ENCODE data around the gene DCTD.
A peak's percentile ranks its signal among the peaks of the same experiment; 100 is the strongest.
"Not testable (repeated sequence)": the region's sequence is repeated elsewhere in the genome, so short reads cannot be mapped to it uniquely, and the experiment has no call there.

The DCTD gene

DNA sequence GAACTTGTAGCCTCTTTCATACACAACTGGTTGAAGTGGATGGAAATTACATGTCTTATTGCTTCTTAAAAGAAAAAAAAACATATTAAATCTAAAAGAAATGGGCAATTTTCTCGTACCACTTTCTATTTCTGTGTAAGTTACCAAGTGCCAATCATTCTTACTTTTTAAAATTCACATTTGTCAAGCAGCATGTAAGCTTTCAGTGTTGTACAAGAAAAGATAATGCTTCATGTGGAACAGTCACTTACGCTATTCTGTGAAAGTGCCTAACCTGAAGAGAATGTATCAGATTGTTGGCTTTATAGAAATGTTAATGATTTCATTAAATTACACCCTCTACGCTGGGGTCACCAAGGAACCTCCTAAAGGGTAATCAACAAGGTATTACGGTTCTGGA is 4.4 kb upstream of the DCTD start:
- DNase-seq (ENCODE audit: low read depth in 2 of 2), result no peak

DNA sequence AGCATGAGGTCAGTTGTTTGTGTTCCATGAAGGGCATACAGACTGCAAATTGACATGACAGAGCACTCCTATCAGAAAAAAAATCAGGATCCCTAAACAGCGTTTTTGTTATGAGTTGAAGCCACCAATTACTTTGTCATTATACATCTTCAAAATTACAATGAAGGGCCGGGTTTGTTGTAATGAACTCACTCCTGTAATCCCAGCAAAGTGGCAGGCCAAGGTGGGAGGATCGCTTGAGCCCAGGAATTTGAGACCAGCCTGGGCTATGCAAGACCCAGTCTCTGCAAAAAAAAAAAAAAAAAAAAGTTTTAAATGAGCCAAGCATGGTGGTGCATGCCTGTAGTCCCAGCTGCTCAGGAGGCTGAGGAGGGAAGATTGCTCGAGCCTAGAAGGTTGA is 3.5 kb upstream of the DCTD start:
- no peak for DNase-seq (ENCODE audit: low read depth in 2 of 2)

DNA sequence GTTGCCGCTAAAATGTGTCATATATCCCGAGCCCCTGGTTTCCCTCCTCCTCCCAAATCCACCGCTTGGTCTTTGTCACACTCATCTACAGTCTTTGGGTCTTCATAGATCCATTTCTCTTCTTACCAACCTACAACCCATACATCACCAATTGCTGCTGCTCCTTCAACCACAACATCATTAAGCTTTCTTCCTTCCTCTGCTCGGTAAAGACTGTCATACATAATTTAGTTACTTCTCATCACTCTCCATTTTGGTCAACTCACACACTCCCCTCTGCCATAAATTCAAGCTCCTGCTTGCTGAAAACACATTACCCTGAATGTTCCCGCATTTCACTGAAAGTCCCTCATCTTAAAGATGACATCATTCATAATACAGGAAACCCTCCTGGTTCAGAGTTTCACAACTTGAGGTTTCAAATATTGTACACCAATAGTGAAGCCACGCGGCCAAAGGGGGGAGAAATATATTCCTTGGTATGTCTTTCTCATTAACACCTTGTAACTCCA is 1.7 kb upstream of the DCTD start:
- DNase-seq (ENCODE audit: low read depth in 2 of 2), result peak in 1 of 2 experiments; percentile 15

DNA sequence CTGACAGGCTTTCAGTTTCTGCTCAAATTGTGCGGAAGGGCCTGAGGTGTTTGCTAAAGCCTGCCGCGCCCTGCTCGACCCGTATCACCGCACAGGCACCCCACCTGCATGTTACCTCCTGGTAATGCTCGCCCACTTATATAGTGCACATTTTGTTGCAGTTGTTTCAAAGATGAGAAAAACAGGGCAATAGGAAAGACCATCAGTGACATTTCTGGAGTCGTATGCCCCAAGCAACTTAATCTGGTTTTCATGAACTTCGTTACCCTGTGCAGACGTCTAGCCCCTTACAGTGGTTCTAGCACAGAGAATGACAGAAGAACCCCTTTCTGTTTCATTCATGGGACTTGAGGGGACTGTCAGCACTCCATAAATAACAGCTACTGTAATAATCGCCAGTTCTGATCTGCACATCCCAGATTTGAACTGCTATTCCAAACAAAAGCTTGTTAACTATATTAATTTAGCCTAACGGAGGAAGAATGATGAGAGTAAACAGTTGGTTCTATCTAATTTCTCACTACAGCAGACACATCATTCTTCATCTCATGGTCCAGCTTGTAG is 940 bp upstream of the DCTD start:
- DNase-seq (ENCODE audit: low read depth in 2 of 2), result no peak

DNA sequence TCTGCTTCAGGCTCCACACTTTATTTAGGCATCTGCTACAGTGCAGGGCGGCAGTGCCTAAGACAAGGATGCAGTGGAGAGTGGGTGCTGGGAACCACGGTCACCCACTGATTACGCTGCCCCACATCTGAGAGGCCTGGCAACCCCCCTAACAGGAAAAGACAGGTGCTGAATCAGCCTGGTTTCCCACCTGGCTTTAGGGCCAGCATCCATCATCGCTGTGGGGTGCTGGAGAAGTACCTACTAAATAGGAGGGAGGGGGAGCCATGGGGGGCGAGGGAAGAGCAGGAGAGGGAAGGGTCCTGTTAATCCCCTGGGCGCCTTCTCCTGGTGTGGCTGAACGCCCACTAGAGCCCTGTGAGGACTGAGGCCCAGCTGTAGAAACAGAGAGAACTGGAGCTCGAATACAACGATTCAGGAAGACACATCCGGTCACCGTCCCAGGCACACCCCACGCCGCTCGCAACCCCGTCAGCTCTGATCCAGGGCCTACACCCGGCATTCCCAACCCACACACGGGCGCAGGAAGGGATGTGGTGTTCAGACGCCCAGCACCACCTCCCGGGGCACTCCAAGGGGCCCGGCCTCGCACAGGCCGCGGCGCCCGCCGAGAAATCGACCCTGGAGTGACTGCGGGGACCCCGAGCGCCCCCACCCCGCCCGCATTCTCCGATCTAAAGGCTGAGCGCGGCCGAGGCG is 554 bp downstream of the DCTD start:
- DNase-seq (ENCODE audit: low read depth in 2 of 2), result peak in 1 of 2 experiments; percentile 18

DNA sequence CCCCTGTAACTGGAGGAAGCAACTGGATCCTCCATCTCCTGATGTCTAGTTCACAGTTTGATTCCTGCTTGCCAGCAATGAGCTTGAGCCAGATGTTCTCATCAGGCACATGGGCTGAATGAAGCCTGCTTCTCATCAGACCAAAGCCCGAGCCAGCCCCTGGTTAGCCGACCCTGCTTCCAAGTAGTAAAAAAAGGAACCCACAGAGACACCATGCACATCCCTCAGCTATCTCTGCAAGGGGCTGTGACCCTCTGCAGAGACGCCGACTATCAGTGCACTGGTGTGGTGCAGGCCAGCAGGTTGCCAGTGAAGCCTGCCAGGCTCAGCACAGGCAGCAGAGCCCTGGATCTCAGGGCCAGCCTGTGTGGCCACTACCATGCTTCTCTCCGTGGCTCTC is 2.8 kb downstream of the DCTD start:
- no peak for DNase-seq (ENCODE audit: low read depth in 2 of 2)

DNA sequence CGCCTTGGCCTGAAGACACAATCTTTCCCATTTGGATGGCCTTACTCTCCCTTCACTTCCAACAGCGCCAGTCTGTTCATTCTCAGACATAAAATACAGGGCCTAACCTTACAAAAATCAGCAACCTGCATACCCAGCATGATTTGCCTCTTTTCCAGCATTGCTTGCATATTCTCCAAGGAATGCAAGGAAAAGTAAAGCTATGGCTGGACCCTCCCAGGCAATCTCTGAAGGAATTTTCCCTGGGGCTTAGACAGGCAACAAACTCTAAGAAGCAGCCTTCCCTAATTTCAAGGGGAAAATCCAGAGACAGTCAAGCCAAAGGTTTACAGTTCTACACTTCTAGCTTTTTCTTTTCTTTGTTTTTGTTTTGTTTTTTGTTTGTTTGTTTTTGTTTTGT is 3.6 kb downstream of the DCTD start:
- no peak for DNase-seq (ENCODE audit: low read depth in 2 of 2)

DNA sequence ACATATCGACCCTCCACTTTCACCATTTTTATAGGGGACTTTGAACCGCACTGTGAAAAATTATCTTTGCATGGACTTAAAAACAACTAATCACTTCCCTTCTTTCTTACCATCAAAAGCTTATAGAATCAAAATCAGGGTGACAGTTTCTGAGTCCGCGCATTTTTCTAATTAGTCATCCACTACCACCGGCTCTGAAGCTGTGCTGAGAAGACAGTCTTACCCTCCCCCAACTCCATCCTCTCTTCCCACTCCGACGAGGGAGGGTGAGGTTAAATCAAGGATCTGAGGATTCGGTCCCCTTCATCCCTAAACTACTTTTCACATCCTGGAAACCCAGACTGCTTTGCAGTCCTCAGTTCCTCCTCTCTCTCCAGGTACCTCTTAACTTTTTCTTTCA is 4.2 kb downstream of the DCTD start:
- no peak for DNase-seq (ENCODE audit: low read depth in 2 of 2)

DNA sequence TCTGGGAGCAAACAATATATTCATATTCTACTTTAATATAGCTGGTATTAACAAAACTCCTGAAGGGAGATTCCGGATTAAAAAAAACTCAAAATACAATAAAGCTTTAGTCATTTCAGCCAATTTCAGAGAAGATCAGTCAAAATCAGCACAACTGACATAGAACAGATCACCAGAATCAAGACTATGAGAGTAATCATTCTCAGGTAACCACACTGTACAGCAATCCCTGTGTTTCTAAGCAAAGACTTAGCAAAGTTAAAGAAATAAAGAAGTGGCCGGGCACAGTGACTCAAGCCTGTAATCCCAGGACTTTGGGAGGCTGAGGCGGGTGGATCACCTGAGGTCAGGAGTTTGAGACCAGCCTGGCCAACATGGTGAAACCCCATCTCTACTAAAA is 9.1 kb downstream of the DCTD start:
- DNase-seq (ENCODE audit: low read depth in 2 of 2), result no peak

DNA sequence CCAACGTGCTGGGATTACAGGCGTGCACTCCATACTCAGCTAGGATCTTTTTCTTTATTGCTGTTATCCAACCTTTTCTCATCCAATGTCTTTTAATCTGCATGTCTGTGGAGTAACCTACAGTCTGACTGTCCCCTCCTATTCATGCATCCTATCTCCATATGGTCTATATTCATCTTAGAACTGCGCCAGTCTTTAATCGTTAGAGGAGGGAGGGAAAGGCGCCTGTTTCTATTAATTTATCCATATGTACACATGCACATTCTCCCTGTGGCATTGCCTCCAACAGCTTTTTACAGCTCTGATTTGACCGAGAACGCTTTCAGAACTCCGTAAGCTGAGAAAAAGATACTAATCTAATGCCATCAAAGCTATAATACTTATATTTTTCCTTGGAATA is 9.8 kb downstream of the DCTD start:
- DNase-seq (ENCODE audit: low read depth in 2 of 2), result no peak

DNA sequence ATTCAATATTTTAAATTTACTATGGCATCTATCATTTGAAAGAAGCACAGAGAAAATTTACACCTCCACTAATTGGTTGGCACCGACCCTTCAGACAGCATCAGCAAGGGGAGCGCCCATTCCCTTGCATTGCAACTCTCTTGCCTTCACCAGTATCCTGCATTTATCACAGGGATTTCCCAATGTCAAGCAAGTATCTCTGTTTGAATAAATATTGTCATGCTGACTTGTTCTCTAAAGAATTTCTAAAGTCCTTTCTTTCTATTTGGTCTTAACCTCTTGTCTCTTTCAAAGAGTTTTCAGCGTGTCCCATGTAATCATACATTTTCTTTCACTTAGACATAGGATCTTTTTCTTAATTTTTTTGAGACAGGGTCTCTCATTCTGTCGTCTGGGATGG is 10.4 kb downstream of the DCTD start:
- DNase-seq (ENCODE audit: low read depth in 2 of 2), result no peak

DNA sequence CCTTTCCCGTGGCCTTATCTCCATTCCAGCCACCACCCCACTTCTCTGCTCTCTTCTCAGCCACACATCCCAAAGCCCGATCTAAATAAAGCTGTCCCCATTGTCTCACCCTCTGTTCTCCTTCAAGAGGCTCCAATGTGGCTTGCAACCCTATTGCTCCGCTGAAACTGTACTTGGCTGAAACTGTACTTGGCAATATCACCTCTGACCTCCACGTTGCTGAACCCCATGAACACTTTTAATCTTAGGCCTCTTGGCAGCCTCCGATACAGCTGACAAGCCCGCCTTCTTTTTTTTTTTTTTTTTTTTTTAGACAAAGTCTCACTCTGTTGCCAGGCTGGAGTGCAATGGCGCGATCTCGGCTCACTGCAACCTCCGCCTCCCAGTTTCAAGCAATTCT is 12.1 kb downstream of the DCTD start:
- DNase-seq (ENCODE audit: low read depth in 2 of 2), result no peak

DNA sequence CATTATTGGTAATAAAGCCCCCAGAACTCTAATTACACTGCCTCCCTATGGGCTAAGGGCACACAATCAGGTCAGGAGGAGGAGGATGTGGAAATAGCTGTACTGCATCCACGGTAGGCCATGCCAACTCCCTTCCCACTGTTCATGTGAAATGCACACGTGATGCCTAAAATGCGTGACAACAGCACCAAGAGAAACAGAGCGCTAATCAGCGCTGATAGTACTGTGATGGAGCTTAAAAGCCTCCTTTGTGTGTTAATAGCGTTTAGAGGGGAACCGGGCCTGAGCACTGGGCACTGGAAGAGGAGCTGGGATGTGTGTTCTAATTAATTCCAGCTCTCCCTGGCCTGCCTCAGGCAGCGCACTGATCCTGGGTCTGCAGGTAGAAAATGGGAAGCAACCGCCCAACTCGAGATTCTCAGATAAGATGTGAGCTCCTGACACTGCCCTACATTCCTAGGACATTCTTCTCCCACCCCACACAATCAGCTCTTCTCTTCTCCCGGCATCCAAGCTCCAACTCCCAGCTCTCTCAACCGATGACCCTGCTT is 12.9 kb downstream of the DCTD start:
- DNase-seq (ENCODE audit: low read depth in 2 of 2), result no peak

DNA sequence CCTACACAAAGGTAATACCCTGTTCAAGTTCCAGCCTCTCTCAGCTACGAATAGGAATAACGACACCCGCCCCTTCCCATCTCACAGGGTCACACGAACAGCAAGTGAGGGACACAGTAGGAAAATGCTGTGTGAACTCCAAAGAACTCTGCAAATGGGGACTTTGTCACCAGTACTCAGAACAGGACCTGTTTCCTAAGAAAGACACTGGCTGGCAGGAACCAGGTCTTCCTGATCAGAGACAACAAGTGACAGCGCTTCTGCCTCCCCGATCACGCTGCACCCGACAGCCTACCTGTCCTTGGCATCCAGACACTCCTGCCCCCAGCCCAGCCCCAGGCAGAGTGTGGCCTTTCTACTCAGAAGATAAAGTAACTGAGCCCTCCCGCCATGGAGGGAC is 14.2 kb downstream of the DCTD start:
- DNase-seq (ENCODE audit: low read depth in 2 of 2), result no peak

DNA sequence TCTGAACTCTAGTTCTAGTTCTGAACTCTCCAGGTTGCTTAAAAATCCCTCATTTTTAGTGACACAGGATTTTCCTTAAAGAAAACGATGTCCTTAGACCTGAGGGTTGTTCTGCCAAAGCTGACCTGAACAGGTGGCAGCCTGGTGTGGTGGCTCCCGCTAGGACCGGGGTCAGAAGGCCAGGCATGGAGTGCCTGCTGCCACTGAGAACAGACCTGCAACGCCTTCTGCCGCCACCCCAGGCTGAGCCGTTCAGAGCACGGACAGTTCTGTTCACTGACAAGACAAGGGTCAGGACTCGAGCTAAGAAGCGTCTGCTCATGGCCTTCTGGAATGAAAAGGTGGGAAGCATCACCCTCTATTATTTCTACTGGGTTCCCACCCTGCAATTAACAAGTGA is 15.8 kb downstream of the DCTD start:
- no peak for DNase-seq (ENCODE audit: low read depth in 2 of 2)

DNA sequence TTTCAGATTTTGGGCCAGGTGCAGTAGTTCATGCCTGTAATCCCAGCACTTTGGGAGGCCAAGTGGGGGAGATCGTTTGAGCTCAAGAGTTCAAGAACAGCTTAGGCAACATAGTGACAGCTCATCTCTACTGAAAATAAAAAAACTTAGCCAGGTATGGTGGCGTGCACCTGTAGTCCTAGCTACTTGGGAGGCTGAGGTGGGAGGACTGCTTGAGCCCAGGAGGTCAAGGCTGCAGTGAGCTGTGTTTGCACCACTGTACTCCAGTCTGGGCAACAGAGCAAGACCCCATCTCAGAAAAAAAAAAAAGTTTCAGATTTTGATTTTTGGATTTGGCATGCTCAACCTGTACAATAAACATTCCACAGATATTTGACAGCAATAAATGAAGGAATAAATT is 17.2 kb downstream of the DCTD start:
- not testable (repeated sequence) for DNase-seq (ENCODE audit: low read depth in 2 of 2)

DNA sequence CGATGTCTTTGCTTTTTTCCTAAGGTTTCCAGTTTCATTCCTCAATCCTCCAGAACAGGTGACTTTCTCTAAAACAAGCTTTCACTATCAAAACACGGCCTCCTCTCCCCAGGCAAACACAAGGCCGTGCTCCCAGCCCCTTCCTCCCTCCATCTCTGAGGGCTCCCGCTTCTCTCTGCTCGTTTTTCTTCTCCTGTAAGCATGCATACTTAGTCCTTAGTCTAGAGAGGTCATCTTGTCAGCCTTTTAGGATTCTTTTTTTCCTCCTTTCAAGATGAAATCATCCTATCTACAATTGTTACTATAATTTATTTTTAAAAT is 18.7 kb downstream of the DCTD start:
- no peak for DNase-seq (ENCODE audit: low read depth in 2 of 2)

DNA sequence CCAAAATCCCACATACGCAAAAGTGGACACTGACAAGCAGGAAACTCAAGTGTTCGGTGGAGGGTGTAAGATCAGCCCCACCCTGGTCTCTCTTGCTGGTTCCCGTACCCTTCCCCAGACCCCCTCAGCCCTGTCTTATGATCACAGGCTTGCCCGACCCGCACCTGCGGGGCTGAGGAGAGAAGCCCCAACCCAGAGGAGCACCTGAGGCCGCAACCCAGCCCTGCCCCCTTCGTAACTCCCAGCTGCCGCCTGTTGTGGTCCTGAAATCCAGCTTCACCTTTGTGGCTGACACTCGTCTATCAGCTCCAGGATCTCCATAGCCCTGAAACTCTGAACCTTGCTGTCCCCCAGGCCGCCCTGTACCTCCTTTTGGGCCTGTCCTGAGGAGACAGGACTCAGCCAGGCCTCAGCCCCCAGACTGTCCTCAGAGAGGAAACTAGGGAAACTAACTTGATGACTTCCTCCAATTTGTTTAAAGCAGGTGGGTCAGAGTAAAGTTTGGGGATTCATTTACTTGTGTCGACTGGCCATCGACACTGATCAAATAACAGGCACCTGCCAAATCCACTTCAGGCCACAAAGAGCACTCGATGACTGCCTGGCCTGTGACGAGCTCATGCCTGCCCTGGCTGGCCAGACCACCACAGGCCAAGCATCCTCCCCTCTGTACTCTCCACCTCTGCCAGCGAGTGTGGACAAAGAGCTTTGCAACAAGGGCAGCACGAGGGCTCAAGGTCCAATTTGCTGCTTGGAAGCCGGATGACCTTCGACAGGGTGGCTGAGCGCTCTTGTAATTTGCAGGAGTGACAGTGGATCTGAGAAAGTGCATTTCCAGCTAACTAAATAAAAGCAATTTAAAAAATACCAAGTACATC is 19.3 kb downstream of the DCTD start:
- no peak for DNase-seq (ENCODE audit: low read depth in 2 of 2)

DNA sequence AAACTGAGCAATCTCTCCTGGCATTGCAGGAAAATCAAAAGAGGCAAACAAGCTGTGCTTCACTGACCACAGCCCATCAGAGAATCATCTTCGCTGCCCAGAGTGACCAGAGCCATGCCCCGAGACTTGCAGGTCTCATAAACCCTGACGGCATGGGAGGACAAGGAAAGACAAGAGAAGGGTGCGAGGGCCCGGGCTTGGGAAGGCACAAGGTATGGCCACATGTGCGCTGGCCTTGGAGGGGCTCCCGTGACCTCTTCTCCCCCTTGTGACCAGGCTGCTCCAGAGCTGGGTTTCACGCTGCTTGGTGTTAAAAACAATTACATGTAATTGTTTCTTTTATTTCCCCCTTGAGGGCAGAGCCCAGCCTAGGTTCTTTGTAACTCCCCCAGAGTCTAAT is 20.8 kb downstream of the DCTD start:
- DNase-seq (ENCODE audit: low read depth in 2 of 2), result no peak

DNA sequence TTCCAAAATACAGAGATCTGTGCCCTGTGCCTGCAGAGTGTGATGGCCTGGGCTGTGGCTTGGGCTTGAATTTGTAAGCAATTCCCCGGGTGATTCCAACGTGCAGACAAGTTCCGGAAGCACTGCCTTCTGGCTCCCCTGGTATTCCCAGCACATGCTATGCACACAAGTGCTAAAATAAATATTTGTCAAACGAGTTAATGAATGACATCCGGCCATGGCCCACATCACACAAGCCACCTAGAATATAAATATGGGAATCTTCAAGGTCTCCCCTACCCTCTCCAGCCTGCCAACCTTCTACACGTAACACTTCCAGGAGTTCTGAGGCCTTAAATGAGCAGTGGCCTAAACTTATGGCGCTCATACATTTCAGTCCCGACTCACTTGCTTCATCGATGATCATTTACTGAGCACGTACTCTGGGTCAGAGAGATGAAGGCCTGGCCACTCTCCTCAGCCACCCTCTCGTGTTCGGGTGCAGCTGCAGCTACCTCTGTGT is 21.3 kb downstream of the DCTD start:
- DNase-seq (ENCODE audit: low read depth in 2 of 2), result no peak

DNA sequence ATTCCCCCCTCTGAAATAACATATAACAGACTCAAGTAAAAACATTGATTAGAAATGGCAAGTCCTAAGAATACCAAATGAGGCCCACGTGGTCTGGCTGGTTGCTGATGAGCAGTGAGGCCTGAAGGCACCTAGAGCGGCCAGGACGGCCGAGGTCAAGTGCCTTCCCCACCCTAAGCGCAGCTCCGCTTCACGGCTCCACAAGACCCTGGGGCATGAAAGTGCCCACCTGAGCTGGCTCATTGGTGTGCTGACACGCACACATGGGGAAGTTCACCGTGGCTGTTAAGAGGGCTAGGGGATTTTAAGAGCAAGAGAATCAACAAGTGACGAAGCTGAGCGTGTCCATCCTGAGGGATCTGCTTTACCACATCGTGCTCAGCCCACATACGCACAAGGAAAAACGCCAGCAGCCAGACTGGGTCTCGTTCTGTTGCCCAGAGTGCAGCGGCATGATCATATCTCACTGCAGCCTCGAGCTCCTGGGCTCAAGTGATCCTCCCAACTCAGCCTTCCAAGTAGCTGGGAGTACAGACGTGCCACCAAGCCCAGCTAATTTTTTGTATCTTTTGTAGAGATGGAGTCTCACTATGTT is 22.4 kb downstream of the DCTD start:
- no peak for DNase-seq (ENCODE audit: low read depth in 2 of 2)

DNA sequence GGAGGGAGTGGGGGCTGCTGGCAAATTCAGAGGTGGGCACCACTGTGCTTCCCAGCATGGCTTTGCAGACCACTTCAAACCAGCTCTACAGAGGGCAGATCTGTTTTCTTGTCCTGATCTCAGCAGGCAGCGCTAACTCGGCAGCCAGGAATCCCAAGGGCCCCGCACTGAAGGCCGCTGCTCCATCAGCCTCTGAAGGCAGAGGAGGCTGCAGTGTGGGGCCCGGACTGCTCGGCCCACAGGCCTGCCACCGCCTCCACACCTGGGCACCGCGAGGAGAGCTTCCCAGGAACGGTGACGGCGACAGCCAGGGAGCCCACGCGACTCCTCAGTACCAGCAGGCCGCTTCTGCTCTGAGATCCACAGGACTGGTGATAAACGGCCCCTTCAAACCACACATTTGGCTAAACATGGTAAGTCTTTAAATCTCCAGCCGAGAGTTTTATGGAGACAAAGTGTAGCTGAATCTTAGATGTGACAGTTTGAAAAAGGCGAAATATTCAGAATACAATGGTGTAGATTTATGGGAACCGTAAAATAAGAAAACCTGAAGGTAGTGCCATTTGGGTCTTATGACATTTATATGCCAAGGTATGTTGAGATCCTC is 23.6 kb downstream of the DCTD start:
- DNase-seq (ENCODE audit: low read depth in 2 of 2), result no peak
